ENCODE measurements around the gene AKAP3.

DNA sequence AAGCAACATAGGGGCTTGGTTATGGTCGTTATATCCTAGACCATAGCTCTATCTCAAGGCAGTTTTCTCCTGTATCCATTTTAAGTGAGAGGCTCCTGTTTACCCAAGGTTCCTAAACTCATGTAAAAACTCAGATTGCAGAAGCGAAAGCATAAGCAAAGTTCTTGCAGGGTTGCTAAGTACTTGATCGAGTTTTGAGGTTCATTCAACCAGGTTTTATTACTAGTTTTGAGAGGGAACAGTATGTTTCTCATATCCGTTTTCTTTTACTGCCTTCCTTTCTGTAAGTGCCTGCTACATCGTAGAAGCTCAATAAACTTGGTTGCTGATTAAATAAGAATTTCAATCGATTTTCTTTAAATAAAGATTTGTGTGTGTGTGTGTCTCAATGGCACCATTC lies 5.1 kb downstream of the AKAP3 start:
- TF ChIP-seq, protein P1, sequence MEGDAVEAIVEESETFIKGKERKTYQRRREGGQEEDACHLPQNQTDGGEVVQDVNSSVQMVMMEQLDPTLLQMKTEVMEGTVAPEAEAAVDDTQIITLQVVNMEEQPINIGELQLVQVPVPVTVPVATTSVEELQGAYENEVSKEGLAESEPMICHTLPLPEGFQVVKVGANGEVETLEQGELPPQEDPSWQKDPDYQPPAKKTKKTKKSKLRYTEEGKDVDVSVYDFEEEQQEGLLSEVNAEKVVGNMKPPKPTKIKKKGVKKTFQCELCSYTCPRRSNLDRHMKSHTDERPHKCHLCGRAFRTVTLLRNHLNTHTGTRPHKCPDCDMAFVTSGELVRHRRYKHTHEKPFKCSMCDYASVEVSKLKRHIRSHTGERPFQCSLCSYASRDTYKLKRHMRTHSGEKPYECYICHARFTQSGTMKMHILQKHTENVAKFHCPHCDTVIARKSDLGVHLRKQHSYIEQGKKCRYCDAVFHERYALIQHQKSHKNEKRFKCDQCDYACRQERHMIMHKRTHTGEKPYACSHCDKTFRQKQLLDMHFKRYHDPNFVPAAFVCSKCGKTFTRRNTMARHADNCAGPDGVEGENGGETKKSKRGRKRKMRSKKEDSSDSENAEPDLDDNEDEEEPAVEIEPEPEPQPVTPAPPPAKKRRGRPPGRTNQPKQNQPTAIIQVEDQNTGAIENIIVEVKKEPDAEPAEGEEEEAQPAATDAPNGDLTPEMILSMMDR (IDR thresholded peaks at IDR 0.05; ENCODE audit: extremely low read depth in 1 of 2, insufficient read depth in 1 of 2, low read depth in 1 of 2, low read length in 2 of 2), result no peak
- TF ChIP-seq GATA2 (IDR thresholded peaks at IDR 0.05; ENCODE audit: insufficient read depth, insufficient read length, low read depth, low read length) (no peak), POLR2AphosphoS5 (IDR thresholded peaks at IDR 0.05; ENCODE audit: insufficient read depth, low read depth, low read length) (no peak), POLR2A (IDR thresholded peaks at IDR 0.05; ENCODE audit: low read depth, low read length) (no peak)
